ENCODE measurements around the gene MCU.
"Not testable (repeated sequence)": the region's sequence is repeated elsewhere in the genome, so short reads cannot be mapped to it uniquely, and the experiment has no call there.

MCU gene

GRCh38 chr10:72731916-72732419 is 40.0 kb downstream of the MCU start:
- no peak for DNase-seq (ENCODE audit: low spot score)

GRCh38 chr10:72732521-72732920 is 40.6 kb downstream of the MCU start:
- no peak for DNase-seq (ENCODE audit: low spot score)

DNA sequence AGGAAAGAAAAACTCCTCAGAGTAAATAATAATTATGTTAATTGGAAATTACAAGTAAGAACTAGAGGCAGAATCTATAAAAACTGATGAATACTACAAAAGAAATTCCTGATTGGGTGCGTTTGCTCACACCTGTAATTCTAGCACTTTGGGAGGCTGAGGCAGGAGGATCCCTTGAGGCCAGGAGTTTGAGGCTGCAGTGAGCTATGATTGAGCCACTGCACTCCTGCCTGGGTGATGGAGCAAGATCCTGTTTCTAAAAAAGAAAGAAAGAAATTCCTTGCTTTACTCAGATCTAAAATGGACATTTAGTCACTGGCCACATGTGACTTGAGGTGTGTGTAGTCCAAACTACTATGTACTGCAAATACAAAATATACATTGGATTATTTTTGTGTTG is 42.0 kb downstream of the MCU start:
- DNase-seq (ENCODE audit: low spot score) = no peak

GRCh38 chr10:72735288-72735936 is 43.5 kb downstream of the MCU start:
- DNase-seq (ENCODE audit: low spot score) = no peak

DNA sequence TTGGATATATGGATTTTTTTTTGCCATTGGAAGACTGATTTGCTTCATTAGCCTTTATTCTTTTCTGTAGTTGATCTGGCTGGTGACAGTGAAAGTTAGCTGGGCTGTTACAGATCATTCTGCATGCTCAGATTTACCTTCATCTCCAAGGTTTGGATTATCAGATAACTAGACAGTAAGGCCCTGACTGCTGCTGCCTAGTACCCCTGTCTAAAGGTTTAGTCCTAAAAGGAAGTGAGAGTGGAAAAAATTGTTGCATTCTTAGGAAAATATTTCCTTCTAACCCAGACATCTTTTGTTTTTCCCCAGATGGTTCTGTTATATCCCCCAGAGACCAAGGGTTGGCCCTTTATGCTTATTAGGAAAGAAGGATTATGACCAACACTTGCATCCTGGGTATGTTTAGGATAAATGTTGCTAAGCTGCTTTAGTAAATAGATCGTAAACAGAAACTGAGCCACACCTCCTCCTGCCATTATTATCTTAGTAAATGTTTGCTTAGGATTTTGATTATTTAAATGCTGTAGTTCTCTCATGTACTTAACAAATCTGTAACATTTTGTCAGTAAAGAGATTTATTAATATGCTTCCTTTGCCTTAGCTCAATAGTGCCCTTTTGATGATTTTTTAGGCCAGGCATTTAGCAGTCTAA is 44.4 kb downstream of the MCU start:
- no peak for DNase-seq (ENCODE audit: low spot score)

GRCh38 chr10:72736828-72737220 is 44.9 kb downstream of the MCU start:
- DNase-seq (ENCODE audit: low spot score) = no peak

DNA sequence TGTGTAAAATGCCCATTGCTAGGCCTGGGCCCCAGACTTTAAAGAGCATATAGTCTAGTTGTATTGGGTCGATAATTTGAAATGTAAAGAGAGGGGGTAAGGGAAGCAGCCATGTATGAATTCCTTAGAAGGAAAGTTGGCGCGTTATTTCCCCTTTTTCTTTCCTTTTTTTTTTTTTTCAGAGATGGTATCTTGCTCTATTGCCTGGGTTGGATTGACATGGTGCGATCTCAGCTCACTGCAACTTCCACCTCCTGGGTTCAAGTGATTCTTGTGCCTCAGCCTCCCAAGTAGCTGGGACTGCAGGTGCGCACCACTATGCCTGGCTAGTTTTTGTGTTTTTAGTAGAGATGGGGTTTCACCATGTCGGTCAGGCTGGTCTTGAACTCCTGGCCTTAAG is 45.4 kb downstream of the MCU start:
- DNase-seq (ENCODE audit: low spot score) = not testable (repeated sequence)

- DNase-seq (ENCODE audit: low spot score) = no peak
These were observed 46.5 kb downstream of the MCU start for GRCh38 chr10:72738486-72738885.

DNA sequence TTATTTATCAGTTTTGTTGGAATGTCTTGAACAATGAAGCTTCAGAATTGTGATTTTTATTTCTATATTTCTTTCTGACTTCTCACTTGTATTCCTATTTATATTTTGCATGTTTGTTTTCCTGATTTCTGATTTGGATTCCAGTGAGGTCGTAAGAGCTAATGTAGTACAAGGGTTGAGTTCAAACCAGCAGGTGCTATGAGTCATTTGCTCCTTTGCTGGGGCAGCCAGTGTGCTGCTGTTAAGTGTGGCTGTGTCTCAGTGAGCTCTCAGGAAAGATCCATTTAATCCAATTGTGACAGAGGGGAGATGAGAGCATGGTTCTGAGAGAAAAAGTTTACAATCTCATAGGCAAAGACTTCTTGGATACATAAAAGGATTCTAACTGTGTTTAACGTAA is 48.6 kb downstream of the MCU start:
- DNase-seq (ENCODE audit: low spot score) = no peak

DNA sequence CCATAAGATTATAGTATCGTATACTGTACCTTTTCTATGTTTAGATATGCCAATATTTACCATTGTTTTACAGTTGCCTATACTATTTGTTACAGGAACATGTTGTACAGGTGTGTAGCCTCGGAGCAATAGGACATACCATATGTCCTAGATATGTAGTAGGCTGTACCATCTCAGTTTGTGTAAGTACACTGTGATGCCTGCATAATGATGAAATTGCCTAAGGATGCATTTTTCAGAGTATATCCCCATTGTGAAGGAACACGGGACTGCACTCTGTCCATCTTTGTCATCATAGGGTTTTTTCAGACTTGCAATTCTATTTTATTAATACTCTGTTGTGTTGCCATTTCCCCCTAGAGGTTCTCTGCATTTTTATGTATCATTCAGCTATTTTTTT is 50.1 kb downstream of the MCU start:
- no peak for DNase-seq (ENCODE audit: low spot score)

- DNase-seq (ENCODE audit: low spot score) = no peak
These were observed 50.9 kb downstream of the MCU start for GRCh38 chr10:72742797-72743196.

DNA sequence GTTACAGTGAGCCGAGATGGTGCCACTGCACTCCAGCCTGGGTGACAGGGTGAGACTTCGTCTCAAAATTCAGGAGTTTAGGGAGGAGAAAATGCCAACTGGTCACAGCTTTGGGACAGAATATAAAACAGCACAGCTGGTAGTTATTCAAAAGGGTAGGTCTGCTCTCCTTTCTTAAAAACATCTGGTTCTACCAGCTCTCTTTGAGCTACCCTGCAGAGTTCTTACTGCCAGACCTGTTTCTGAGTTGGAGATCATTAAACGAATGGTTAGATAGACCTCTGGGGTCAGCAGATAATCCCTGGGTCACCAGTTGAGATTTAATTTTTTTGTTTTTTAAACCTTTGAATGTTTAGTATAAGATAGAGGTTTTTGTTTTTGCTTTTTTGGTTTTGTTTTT is 52.6 kb downstream of the MCU start:
- no peak for DNase-seq (ENCODE audit: low spot score)

DNA sequence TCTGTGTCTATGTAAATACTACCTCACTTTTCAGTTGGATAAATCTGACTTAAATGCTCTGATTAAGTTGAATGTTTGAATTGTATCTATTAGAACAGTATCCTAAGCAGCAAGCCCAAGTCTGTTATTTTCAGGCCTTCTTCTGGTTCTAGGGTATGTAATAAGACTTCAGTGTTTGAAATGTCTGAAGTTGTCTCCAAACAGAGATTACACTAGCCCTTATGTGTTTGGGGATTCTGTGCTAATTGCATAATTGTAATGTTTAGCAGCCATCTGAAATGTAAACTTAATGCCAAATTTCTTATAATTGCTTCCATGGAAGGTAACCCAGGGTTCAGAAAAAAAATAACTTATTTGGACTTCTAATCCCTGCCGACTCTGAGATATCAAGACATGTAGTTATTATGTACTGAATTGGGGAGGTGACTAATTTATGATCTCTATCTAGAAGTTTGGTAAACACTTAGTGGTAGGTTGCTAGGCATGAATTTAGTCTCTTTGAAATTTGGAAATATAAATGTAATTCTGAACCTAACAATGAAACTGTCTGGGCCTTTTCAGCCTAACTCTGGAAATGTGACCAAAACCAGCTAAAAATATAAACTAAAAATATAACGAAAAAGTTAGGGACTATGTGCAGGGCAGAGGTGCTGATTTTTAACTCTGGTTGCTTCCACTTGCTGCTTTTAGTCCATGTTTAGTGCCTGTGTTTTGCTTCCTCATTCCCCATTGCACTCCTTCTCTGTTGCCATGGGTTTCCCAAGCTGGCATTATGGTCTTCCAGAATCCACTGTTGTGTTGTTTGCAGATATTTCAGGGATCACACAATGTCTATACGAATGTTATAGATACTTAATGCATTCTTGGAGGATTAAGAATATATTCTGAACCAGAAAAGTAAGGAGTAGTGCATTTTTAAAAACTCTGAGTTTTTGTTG is 54.8 kb downstream of the MCU start:
- DNase-seq (ENCODE audit: low spot score) = no peak

DNA sequence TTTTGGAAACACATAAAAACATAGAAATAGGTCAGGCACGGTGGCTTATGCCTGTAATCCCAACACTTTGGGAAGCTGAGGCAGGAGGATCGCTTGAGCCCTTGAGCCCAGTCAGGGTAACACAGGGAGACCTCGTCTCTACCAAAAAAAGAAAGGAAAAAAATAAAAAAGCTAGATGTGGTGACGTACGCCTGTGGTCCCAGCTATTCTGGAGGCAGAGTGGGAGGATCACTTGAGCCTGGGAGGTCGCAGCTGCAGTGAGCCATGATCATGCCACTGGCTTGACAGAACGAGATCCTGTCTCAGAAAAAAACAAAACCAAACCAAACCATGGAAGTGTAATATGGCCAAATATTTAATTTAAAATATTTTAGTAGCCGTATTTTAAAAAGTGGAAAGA is 55.6 kb downstream of the MCU start:
- no peak for DNase-seq (ENCODE audit: low spot score)

- DNase-seq (ENCODE audit: low spot score) = no peak
These were observed 61.9 kb downstream of the MCU start for GRCh38 chr10:72753760-72754231.

DNA sequence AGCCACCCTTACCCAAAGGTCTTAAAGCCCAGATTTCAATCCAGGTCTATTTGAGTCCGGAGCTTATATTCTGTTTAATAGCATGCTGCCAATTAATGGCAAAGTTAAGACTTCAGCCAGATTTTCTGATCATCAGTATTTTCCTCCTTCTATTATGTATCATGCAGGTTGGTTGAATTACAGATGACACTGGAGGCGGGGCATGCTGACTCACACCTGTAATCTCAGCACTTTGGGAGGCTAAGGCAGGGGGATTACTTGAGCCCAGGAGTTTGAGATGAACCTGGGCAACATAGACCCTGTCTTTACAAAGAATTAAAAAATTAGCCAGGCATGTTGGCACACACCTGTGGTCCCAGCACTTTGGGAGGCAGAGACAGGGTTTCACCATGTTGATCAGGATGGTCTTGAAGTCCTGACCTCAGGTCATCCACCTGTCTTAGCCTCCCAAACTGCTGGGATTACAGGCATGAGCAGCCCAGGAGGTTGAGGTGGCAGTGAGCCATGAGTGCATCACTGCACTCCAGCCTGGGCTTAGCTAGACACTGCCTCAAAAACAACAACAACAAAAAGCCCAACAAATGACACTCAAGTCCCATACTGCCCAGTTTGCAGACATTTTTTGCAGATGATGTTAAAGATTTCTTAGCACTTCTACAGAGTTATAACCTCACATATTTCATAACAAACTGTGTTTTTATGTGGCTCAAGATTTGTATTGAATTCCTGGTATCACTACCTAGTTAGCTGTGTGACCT is 62.5 kb downstream of the MCU start:
- DNase-seq (ENCODE audit: low spot score) = no peak

- no peak for DNase-seq (ENCODE audit: low spot score)
These were observed 64.9 kb downstream of the MCU start for GRCh38 chr10:72756674-72757385.

DNA sequence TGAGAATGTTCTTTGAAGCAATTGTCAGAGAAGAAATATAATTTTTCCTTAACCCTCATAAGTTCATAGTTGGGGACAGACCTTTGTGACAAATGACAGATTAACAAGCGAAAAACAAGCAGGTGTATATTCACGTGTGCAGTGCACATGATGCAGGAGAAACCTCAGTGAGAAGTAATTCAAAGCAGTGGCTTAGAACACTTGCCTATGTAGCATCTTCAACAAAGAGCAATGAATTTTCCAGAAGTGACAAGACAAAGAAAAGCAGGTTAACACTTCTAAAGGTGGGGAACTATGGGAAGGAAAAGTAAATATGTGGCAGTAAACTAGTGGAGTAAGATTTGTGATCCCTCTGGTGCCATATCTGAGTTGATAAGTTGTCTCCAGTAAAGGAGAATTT is 65.8 kb downstream of the MCU start:
- no peak for DNase-seq (ENCODE audit: low spot score)

DNA sequence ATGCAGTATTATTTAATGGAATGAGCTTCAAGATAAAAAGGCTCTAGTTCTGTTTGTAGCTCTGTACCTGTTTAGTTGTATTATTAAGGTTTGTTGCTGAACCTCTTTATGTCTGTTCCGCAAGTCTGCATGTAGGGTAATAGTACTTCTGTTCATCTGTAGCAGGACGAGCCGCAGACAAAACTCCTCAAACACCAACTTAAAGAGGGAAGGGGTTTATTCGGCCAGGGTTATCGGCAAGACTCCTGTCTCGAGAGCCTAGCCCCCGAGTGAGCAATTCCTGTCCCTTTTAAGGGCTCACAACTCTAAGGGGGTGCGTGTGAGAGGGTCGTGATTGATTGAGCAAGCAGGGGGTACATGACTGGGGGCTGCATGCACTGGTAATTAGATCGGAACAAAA is 67.0 kb downstream of the MCU start:
- DNase-seq (ENCODE audit: low spot score) = not testable (repeated sequence)

DNA sequence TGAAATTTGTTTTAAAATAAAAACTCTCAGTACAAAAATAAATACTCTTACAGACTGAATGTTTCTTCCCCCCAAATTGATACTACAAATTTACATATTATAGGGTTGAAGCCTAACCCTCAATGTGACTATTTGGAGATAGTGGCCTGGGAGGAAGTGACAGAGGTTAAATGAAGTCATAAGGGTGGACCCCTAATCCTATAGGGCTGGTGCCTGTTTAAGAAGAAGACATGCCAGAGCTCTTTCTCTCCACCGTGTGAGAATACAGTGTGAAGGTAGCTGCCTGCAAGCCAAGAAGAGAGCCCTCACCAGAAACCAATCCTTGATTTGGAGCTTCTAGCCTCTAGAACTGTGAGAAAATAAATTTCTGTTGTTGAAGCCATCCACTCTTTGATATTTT is 67.6 kb downstream of the MCU start:
- no peak for DNase-seq (ENCODE audit: low spot score)

DNA sequence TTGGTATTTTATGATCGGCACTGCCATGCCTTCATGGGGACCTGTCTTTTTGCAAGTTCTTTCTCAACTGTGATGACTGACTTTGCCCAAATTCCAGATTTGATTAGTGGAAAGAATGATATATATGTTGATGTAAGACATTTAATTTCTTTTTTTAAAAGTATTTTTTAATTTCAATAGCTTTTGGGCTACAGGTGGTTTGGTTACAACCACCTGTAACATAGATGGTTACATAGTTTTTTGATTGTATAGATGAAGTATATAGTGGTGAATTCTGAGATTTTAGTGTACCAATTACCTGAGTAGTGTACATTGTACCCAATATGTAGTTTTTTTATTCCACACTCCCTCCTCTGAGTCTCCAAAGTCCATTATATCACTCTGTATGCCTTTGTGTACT is 69.6 kb downstream of the MCU start:
- no peak for DNase-seq (ENCODE audit: low spot score)
